Lower leg skin (tissue), 4 donors: ENCODE data around the gene EIF5AL1. TPM values are rescaled to one million over a fixed set of nuclear protein-coding genes. Genes with fewer than 3 reads are reported as not detected.

Experiments used
- DNase-seq, 2 donors: peaks; one replicate each; pipeline ENCODE4 v3.0.0-alpha.2; 2019; ENCODE audit warnings: low spot score in 2 of 2
- H3K4me3 ChIP-seq: fragments of 200-600 bp; sonication (generic); 2 replicates; pipeline ENCODE4 v1.5.1; 2017; ENCODE audit warnings: mild to moderate bottlenecking, low read depth; ENCODE audit not compliant: poor library complexity, severe bottlenecking
- CTCF ChIP-seq, 3 donors: fragments of 450-650 bp; IDR thresholded peaks; one replicate each; pipeline ENCODE4 v1.5.1; 2016; ENCODE audit warnings: antibody characterized with exemption in 3 of 3, mild to moderate bottlenecking in 3 of 3, moderate library complexity in 2 of 3
- POLR2A ChIP-seq, 2 donors: fragments of 450-650 bp; IDR thresholded peaks; one replicate each; pipeline ENCODE4 v1.6.1; 2016 to 2017; ENCODE audit warnings: antibody characterized with exemption in 2 of 2, mild to moderate bottlenecking in 1 of 2, moderate library complexity in 1 of 2
- whole genome bisulfite sequencing, 2 donors: methylation state at CpG; one replicate each; pipeline ENCODE4 v1.1.5; 2018; 5-methylcytosine and 5-hydroxymethylcytosine counted together
- intact Hi-C: fragments of 100-400 bp; cut with DNase I; formaldehyde crosslinking; loops from one replicate; pipeline ENCODE4 v1.15.0; 2023; ENCODE audit warnings: low total_unique reads
- total RNA-seq, 4 donors: library from RNA; depleted of rRNA; stranded (reverse); fragments of >200 nt; gene quantifications; one replicate each; pipeline ENCODE4 v1.1.0, GENCODE V29; 2016

Gene EIF5AL1
- total RNA-seq, 4 donors from 2014 or later, result 0.05 to 0.38 (median 0.08) TPM; not detected in 1

GRCh38 chr10:79470096-79470495 lies 42.2 kb upstream of the EIF5AL1 start:
- 95 to 98% methylated on average over 8 of the region's 8 CpGs for WGBS, 2 donors
- intact Hi-C loops, result no loop called here
- H3K4me3 ChIP-seq, result no peak overlapping the region
- peak in 1 of 2 donors; percentile 50 for DNase-seq
- TF ChIP-seq CTCF (IDR thresholded peaks at IDR 0.05), result no peak
- TF ChIP-seq POLR2A (IDR thresholded peaks at IDR 0.05), result no peak

DNA sequence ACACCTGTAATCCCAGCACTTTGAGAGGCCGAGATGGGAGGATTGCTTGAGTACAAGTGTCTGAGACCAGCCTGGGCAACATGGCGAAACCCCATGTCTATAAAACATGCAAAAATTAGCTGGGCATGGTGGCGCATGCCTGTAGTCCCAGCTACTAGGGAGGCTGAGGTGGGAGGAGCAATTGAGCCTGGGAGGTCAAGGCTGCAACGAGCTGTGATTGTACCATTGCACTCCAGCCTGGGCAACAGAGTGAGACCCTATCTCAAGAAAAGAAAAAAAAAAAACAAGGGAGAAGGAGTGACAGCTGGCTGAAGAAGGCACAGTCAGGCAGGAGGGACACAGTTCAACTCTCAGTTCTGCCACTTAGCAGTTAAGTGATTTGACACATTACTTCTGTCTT lies 40.6 kb upstream of the EIF5AL1 start:
- DNase-seq, result peak in 1 of 2 donors; percentile 29
- intact Hi-C loops, result no loop called here
- 94 to 97% methylated on average over 4 of the region's 4 CpGs for WGBS, 2 donors
- TF ChIP-seq CTCF (IDR thresholded peaks at IDR 0.05) (no peak), POLR2A (IDR thresholded peaks at IDR 0.05) (no peak)
- no peak overlapping the region for H3K4me3 ChIP-seq

DNA sequence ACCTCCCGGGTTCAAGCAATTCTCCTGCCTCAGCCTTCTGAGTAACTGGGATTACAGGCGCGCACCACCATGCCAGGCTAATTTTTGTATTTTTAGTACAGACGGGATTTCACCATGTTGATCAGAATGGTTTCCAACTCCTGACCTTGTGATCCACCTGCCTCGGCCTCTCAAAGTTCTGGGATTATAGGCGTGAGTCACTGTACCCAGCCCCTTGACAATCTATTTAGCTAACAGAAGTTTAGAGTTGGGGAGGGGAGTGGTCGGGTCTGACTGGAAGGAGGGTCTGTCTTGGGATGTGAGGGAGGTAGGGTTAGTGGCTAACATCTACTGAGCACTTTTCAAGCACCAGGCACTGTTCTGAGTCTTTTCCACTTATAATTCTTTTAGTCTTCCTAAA lies 39.9 kb upstream of the EIF5AL1 start:
- TF ChIP-seq POLR2A (IDR thresholded peaks at IDR 0.05) (no peak), CTCF (IDR thresholded peaks at IDR 0.05) (no peak)
- intact Hi-C loops, result no loop called here
- 94 to 97% methylated on average over 7 of the region's 7 CpGs for WGBS, 2 donors
- H3K4me3 ChIP-seq, result no peak overlapping the region
- peak in 1 of 2 donors; percentile 34 for DNase-seq

- DNase-seq, result peak in 1 of 2 donors; percentile 39
- intact Hi-C loops, result no loop called here
- whole genome bisulfite sequencing, 2 donors, result 59% methylated on average over 5 of the region's 5 CpGs
- no peak overlapping the region for H3K4me3 ChIP-seq
- TF ChIP-seq CTCF (IDR thresholded peaks at IDR 0.05) (no peak), POLR2A (IDR thresholded peaks at IDR 0.05) (no peak)
These were observed 39.4 kb upstream of the EIF5AL1 start for GRCh38 chr10:79472951-79473350.

GRCh38 chr10:79473496-79474095 lies 38.7 kb upstream of the EIF5AL1 start:
- WGBS, 2 donors, result 92 to 93% methylated on average over 5 of the region's 5 CpGs
- no peak for TF ChIP-seq CTCF (IDR thresholded peaks at IDR 0.05)
- no peak for TF ChIP-seq POLR2A (IDR thresholded peaks at IDR 0.05)
- intact Hi-C loops, result no loop called here
- H3K4me3 ChIP-seq, result no peak overlapping the region
- DNase-seq, result peak in 1 of 2 donors; percentile 84

GRCh38 chr10:79475119-79475653 lies 37.1 kb upstream of the EIF5AL1 start:
- intact Hi-C loops, result no loop called here
- 84 to 91% methylated on average over 7 of the region's 7 CpGs for WGBS, 2 donors
- peak in 1 of 2 donors; percentile 25 for DNase-seq
- no peak overlapping the region for H3K4me3 ChIP-seq
- TF ChIP-seq POLR2A (IDR thresholded peaks at IDR 0.05) (no peak), CTCF (IDR thresholded peaks at IDR 0.05) (no peak)
